Endothelial cell of umbilical vein (primary cell): ENCODE results near the gene PDLIM5.

Experiments
- MAX ChIP-seq: IDR thresholded peaks from 2 replicates; pipeline ENCODE4 v1.6.1; 2011; ENCODE audit not compliant: insufficient read depth, insufficient read length
- POLR2A ChIP-seq: IDR thresholded peaks from 2 replicates; pipeline ENCODE4 v1.6.1; 2012; ENCODE audit warnings: low read depth, mild to moderate bottlenecking, control low read depth, low read length
- TF ChIP-seq, protein P1 (sequence below), 2 donors: IDR thresholded peaks; 1 replicate in 1 of 2; 2 replicates in 1 of 2; pipeline ENCODE4 v1.5.1; 2011; ENCODE audit warnings: low read length in 2 of 2, mild to moderate bottlenecking in 2 of 2, moderate library complexity in 2 of 2, control low read depth in 1 of 2, inconsistent platforms in 1 of 2, low read depth in 1 of 2; ENCODE audit not compliant: insufficient read depth in 1 of 2; ENCODE audit errors: extremely low read depth in 1 of 2

- no peak for TF ChIP-seq MAX
- TF ChIP-seq, protein P1, sequence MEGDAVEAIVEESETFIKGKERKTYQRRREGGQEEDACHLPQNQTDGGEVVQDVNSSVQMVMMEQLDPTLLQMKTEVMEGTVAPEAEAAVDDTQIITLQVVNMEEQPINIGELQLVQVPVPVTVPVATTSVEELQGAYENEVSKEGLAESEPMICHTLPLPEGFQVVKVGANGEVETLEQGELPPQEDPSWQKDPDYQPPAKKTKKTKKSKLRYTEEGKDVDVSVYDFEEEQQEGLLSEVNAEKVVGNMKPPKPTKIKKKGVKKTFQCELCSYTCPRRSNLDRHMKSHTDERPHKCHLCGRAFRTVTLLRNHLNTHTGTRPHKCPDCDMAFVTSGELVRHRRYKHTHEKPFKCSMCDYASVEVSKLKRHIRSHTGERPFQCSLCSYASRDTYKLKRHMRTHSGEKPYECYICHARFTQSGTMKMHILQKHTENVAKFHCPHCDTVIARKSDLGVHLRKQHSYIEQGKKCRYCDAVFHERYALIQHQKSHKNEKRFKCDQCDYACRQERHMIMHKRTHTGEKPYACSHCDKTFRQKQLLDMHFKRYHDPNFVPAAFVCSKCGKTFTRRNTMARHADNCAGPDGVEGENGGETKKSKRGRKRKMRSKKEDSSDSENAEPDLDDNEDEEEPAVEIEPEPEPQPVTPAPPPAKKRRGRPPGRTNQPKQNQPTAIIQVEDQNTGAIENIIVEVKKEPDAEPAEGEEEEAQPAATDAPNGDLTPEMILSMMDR (IDR thresholded peaks at IDR 0.05; ENCODE audit: extremely low read depth in 1 of 2, insufficient read depth in 1 of 2, low read depth in 1 of 2, low read length in 2 of 2) = no peak
- TF ChIP-seq POLR2A = no peak
Observed at GRCh38 chr4:94428884-94429283, 22.9 kb upstream of the PDLIM5 start.
